Endothelial cell of umbilical vein (primary cell): ENCODE measurements around the gene DDX11. TPM values are rescaled to one million over a fixed set of nuclear protein-coding genes. Genes with fewer than 3 reads are reported as not detected.

ENCODE experiments used
- BruUV-seq: library from RNA; stranded (reverse); fragments of 400-500 nt; replicated peaks from 2 replicates; lab custom pipeline; 2021; lab: Mats Ljungman, UMichigan
- CTCF ChIA-PET: fragments of 300-600, 350-600 bp; sonication (Branson Sonifier 250); formaldehyde crosslinking; loops from one replicate; lab custom pipeline; 2021; ENCODE audit warnings: antibody characterized with exemption, inconsistent platforms; lab: Charles Lee
- POLR2A ChIA-PET: fragments of 300-600, 350-600 bp; sonication (Branson Sonifier 250); formaldehyde crosslinking; loops from one replicate; lab custom pipeline; 2021; ENCODE audit warnings: antibody characterized with exemption, inconsistent platforms; lab: Charles Lee
- DNase-seq: peaks from one replicate; pipeline ENCODE4 v3.0.0-alpha.2; 2011; ENCODE audit warnings: low read depth, low spot score
- FAIRE-seq: peaks from 2 replicates; lab custom pipeline; 2011; peaks lifted over from hg19 to GRCh38; lab: Jason Lieb, UNC
- H2AFZ ChIP-seq: 2 replicates; pipeline ENCODE4 v1.6.0; 2012; ENCODE audit warnings: low read depth, low read length, control low read depth, inconsistent platforms
- H3K27ac ChIP-seq: 2 replicates; pipeline ENCODE4 v1.5.1; 2011; ENCODE audit warnings: low read depth, mild to moderate bottlenecking, control low read depth, low read length, moderate library complexity; ENCODE audit not compliant: insufficient read depth
- H3K27me3 ChIP-seq, 2 experiments: 2 replicates each; pipeline versions ENCODE4 v1.6.0 to v1.6.1; 2011; ENCODE audit warnings: low read length in 2 of 2, mixed read lengths in 1 of 2; ENCODE audit not compliant: control insufficient read depth in 2 of 2, insufficient read depth in 2 of 2
- H3K36me3 ChIP-seq, 2 experiments: 2 replicates in 1 of 2; 3 replicates in 1 of 2; pipeline ENCODE4 v1.5.1; 2011; ENCODE audit warnings: low read length in 2 of 2, mild to moderate bottlenecking in 1 of 2, moderate library complexity in 1 of 2; ENCODE audit not compliant: control insufficient read depth in 2 of 2, insufficient read depth in 2 of 2; ENCODE audit errors: extremely low read depth in 1 of 2
- H3K4me1 ChIP-seq: 3 replicates; pipeline ENCODE4 v1.5.1; 2011; ENCODE audit warnings: mild to moderate bottlenecking, low read length; ENCODE audit not compliant: control insufficient read depth, insufficient read depth; ENCODE audit errors: extremely low read depth
- H3K4me2 ChIP-seq: 2 replicates; pipeline ENCODE4 v1.6.1; 2011; ENCODE audit warnings: low read length, control low read depth, mixed read lengths; ENCODE audit not compliant: insufficient read depth
- H3K4me3 ChIP-seq, 3 experiments: fragments of 200-600 bp in 1 of 3; sonication (generic), shearing (Covaris generic) in 1 of 3; replicated peaks in 1 of 3; 2 replicates each; pipeline ENCODE4 v1.5.1; 2011 to 2016; ENCODE audit warnings: control low read depth in 3 of 3, low read length in 3 of 3, mild to moderate bottlenecking in 2 of 3, inconsistent platforms in 1 of 3, low read depth in 1 of 3, moderate library complexity in 1 of 3; ENCODE audit not compliant: insufficient read depth in 1 of 3
- H3K79me2 ChIP-seq: 2 replicates; pipeline ENCODE4 v1.6.0; 2012; ENCODE audit warnings: low read length, inconsistent platforms; ENCODE audit not compliant: control insufficient read depth, insufficient read depth
- H3K9ac ChIP-seq: replicated peaks from 2 replicates; pipeline ENCODE3; 2011; ENCODE audit warnings: low read length, control low read depth; ENCODE audit not compliant: insufficient read depth; ENCODE audit errors: extremely low read depth
- H3K9me1 ChIP-seq: replicated peaks from 3 replicates; pipeline ENCODE4 v1.6.0; 2011; ENCODE audit warnings: mild to moderate bottlenecking, low read length; ENCODE audit not compliant: control insufficient read depth, insufficient read depth; ENCODE audit errors: extremely low read depth
- H3K9me3 ChIP-seq: replicated peaks from 2 replicates; pipeline ENCODE4 v1.5.1; 2012; ENCODE audit warnings: low read length, inconsistent platforms; ENCODE audit not compliant: control insufficient read depth, insufficient read depth
- H4K20me1 ChIP-seq: replicated peaks from 2 replicates; pipeline ENCODE3; 2011; ENCODE audit warnings: mild to moderate bottlenecking, low read length; ENCODE audit not compliant: control insufficient read depth, insufficient read depth; ENCODE audit errors: extremely low read depth
- POLR2AphosphoS5 ChIP-seq: IDR thresholded peaks from 2 replicates; pipeline ENCODE4 v1.6.1; 2012; ENCODE audit warnings: low read depth, mild to moderate bottlenecking, control low read depth, low read length, moderate library complexity; ENCODE audit not compliant: insufficient read depth
- dilution Hi-C: fragments of 300-500 bp; cut with MboI; formaldehyde crosslinking; loops from one replicate; pipeline ENCODE4 v1.15.0; 2019; ENCODE audit warnings: low sequenced_read_pairs; ENCODE audit not compliant: extremely low pct_ligation_motif_present
- intact Hi-C: fragments of 100-400 bp; cut with micrococcal nuclease; formaldehyde crosslinking; loops from one replicate; pipeline ENCODE4 v1.10.0; 2022
- polyA plus RNA-seq, 4 experiments: library from polyadenylated mRNA; depleted of rRNA in 3 of 4; stranded (reverse) in 3 of 4; unstranded in 1 of 4; fragments of >200 nt; gene quantifications; 2 replicates each; pipeline versions ENCODE4 v1.2.1 to v1.2.3, GENCODE V29; 2011 to 2012; ENCODE audit warnings: missing spikeins in 1 of 4
- total RNA-seq: library from RNA; stranded (reverse); gene quantifications from 2 replicates; pipeline ENCODE4 v1.2.3, GENCODE V29; 2021
- TF ChIP-seq, protein P1 (sequence below), 2 donors: IDR thresholded peaks; 1 replicate in 1 of 2; 2 replicates in 1 of 2; pipeline ENCODE4 v1.5.1; 2011; ENCODE audit warnings: low read length in 2 of 2, mild to moderate bottlenecking in 2 of 2, moderate library complexity in 2 of 2, control low read depth in 1 of 2, inconsistent platforms in 1 of 2, low read depth in 1 of 2; ENCODE audit not compliant: insufficient read depth in 1 of 2; ENCODE audit errors: extremely low read depth in 1 of 2

DDX11 gene
- total and polyA plus RNA-seq, 2 donors (not counting 3 experiments of a cell fraction or from before 2014, with no cell fraction given), result 20.8 to 71.4 TPM

DNA sequence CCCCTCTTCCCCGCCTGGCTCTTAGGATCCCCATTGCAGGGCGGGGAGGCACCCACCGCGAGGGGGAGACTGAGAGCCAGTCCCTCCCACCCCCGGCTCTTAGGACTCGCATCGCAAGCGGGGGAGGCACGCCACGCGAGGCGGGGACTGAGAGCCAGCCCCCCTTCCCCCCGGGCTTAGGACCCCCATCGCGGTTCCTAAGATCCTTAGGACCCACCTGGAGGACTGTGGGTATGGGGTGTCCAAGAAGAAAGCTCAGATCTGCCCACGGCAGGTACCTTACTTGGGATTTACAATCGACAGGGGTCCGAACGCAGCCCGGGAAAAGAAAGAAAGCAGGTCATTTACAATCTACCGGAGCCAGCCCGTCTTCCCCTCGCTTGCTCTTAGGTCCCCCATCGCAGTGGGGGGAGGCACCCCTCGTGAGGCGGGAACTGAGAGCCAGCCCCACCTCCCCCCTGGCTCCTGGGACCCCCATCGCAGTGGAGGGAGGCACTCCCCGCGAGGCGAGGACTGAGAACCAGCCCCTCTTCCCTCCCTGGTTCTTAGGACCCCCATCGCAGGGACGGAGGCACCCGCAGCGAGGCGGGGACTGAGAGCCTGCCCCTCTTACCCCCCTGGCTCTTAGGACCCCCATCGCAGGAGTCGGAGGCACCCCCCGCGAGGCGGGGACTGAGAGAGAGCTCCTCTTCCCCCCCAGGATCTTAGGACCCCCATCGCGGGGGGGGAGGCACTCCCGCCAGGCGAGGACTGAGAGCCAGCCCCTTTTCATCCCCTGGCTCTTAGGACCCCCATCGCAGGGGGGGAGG, 43.7 kb downstream of the DDX11 start:
- BruUV-seq, result no TSS peak
- peak; percentile 49 for DNase-seq
- TF ChIP-seq POLR2AphosphoS5, result no peak
- TF ChIP-seq, protein P1, sequence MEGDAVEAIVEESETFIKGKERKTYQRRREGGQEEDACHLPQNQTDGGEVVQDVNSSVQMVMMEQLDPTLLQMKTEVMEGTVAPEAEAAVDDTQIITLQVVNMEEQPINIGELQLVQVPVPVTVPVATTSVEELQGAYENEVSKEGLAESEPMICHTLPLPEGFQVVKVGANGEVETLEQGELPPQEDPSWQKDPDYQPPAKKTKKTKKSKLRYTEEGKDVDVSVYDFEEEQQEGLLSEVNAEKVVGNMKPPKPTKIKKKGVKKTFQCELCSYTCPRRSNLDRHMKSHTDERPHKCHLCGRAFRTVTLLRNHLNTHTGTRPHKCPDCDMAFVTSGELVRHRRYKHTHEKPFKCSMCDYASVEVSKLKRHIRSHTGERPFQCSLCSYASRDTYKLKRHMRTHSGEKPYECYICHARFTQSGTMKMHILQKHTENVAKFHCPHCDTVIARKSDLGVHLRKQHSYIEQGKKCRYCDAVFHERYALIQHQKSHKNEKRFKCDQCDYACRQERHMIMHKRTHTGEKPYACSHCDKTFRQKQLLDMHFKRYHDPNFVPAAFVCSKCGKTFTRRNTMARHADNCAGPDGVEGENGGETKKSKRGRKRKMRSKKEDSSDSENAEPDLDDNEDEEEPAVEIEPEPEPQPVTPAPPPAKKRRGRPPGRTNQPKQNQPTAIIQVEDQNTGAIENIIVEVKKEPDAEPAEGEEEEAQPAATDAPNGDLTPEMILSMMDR (IDR thresholded peaks at IDR 0.05; ENCODE audit: extremely low read depth in 1 of 2, insufficient read depth in 1 of 2, low read depth in 1 of 2, low read length in 2 of 2), result peak; percentile 42 to 82
- Histone ChIP-seq H3K9ac (no peak overlapping the region), H3K79me2 (no peaks in the 10 kb centered on the region), H3K4me1 (peaks cover 4% of the 10 kb centered on the region), H3K4me2 (peak overlapping the region; percentile 85), H3K9me1 (no peaks in the 10 kb centered on the region), H3K9me3 (no peaks in the 10 kb centered on the region), H2AFZ (peak overlapping the region; percentile 96), H3K4me3 (peak overlapping the region; percentile 21 to 58 (median 46)), H3K27ac (no peak overlapping the region), H3K36me3 (no peaks in the 10 kb centered on the region), H3K27me3 (peaks cover 17 to 23% of the 10 kb centered on the region in 2 experiments), H4K20me1 (no peaks in the 10 kb centered on the region)
- no peak for FAIRE-seq
- ChIA-PET CTCF (interaction anchor here (0.6 to 2.0 kb wide), 5 partner anchors 95 to 267 kb away, joined by 3 to 9 read pairs (median 3); no protein-coding TSS in a partner anchor), POLR2A (no interaction called here)
- dilution Hi-C loops, result no loop called here
- intact Hi-C loops, result loop anchor here (1.0 to 2.0 kb wide), 2 partner anchors 121 to 266 kb away; no protein-coding TSS in a partner anchor
